ENCODE data around the gene ITGA1.

Gene ITGA1

DNA sequence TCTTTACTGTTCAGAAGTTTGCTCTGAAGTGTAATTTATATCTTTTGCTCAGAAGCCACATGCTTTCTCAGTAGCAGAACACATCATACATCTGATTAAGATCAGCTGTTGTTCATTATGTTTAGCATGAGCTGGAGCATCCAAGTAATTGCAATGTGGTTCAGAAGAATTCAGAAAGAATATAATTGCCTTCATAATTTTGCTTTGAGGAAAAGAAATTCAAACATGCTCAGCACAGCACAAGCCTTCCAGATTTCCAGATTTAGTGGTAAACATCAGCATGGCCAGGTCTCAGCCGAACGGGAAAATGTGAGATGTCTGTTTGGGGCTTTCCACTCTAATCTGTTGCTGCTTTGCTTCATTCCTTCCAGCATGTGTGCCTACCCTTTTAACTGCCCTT is 65.9 kb downstream of the ITGA1 start:
- Histone ChIP-seq H3K27ac (no peak overlapping the region), H3K36me3 (ENCODE audit: control insufficient read depth, insufficient read depth, low read length) (no peaks in the 10 kb centered on the region), H3K4me1 (peaks cover 2% of the 10 kb centered on the region), H2AFZ (no peak overlapping the region), H3K4me3 (ENCODE audit: low read depth, low read length) (no peak overlapping the region), H3K4me2 (ENCODE audit: low read length) (no peak overlapping the region), H3K27me3 (ENCODE audit: control insufficient read depth, insufficient read depth, low read length) (no peaks in the 10 kb centered on the region), H3K79me2 (peaks cover 16% of the 10 kb centered on the region), H3K9ac (no peak overlapping the region), H3K9me3 (ENCODE audit: control insufficient read depth, low read length) (no peaks in the 10 kb centered on the region)
- TF ChIP-seq, protein P1, sequence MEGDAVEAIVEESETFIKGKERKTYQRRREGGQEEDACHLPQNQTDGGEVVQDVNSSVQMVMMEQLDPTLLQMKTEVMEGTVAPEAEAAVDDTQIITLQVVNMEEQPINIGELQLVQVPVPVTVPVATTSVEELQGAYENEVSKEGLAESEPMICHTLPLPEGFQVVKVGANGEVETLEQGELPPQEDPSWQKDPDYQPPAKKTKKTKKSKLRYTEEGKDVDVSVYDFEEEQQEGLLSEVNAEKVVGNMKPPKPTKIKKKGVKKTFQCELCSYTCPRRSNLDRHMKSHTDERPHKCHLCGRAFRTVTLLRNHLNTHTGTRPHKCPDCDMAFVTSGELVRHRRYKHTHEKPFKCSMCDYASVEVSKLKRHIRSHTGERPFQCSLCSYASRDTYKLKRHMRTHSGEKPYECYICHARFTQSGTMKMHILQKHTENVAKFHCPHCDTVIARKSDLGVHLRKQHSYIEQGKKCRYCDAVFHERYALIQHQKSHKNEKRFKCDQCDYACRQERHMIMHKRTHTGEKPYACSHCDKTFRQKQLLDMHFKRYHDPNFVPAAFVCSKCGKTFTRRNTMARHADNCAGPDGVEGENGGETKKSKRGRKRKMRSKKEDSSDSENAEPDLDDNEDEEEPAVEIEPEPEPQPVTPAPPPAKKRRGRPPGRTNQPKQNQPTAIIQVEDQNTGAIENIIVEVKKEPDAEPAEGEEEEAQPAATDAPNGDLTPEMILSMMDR (IDR thresholded peaks at IDR 0.05), result no peak

DNA sequence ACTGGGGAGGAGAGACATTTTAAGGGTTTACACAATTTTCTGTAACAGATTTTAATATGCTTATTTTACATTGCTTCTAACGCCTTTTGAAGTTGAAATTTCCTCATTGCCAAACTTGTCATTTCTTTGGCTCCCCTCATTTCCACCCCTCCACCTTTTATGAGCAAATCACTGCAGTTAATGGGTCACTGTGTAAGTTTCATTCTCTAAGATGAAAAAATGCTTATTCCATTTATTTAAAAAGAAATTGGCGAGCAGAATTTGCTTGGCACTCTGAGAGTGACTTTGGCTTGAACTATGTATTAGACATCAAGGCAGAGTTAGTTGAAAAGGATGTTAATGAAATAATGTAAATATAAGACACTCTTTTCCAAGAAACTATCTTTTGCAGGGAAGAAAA is 66.6 kb downstream of the ITGA1 start:
- TF ChIP-seq, protein P1 (IDR thresholded peaks at IDR 0.05), result no peak
- no peak overlapping the region for H3K4me3 ChIP-seq (ENCODE audit: low read depth, low read length)
- no peaks in the 10 kb centered on the region for H3K36me3 ChIP-seq (ENCODE audit: control insufficient read depth, insufficient read depth, low read length)
- no peak overlapping the region for H3K4me2 ChIP-seq (ENCODE audit: low read length)
- no peaks in the 10 kb centered on the region for H3K27me3 ChIP-seq (ENCODE audit: control insufficient read depth, insufficient read depth, low read length)
- H2AFZ ChIP-seq, result no peak overlapping the region
- peaks cover 12% of the 10 kb centered on the region for H3K79me2 ChIP-seq
- no peaks in the 10 kb centered on the region for H3K9me3 ChIP-seq (ENCODE audit: control insufficient read depth, low read length)
- H3K4me1 ChIP-seq, result peaks cover 2% of the 10 kb centered on the region
- no peak overlapping the region for H3K27ac ChIP-seq
- H3K9ac ChIP-seq, result no peak overlapping the region

DNA sequence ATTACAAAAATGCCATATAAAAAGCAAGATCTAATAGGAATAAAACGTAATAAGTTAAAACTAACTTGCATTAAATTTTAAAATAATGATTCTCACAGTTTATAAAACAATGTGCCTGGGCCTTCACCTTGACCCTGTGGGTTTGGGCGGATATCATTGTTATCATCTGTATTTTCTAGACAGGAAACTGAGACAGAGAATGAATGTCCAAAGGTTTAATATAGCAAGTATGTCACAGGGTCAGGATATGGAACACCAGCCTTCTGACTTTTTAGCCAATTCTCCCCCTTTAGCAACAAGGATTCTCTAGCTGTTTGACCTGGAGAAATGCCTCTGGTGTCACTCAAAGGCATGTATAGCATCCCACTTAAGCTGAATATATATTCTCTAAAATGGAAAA is 67.2 kb downstream of the ITGA1 start:
- H3K27ac ChIP-seq, result no peak overlapping the region
- peaks cover 8% of the 10 kb centered on the region for H3K79me2 ChIP-seq
- TF ChIP-seq, protein P1 (IDR thresholded peaks at IDR 0.05), result no peak

DNA sequence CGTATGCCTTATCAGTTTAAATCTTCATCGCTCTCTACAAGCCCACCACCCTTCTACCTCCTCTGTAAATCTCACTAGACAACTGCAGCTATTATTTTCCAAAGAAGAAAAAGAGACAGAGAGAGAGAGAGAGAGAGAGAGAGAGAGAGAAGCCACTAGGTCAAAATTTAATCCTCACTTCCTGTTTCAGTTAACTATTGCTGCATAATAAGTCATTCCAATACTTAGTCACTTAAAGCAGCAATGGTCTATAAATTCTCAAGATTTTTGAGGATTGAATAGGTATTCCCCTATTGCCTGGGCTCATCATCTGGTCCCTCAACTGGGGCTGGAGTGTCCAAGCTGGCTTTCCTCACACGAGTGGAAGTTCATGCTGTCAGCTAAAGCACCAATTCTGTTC is 68.8 kb downstream of the ITGA1 start:
- H3K27ac ChIP-seq, result no peak overlapping the region
- H3K79me2 ChIP-seq, result peaks cover 8% of the 10 kb centered on the region
- H3K4me3 ChIP-seq (ENCODE audit: low read depth, low read length), result no peak overlapping the region
- H3K9me3 ChIP-seq (ENCODE audit: control insufficient read depth, low read length), result no peaks in the 10 kb centered on the region
- no peak overlapping the region for H3K9ac ChIP-seq
- H2AFZ ChIP-seq, result no peak overlapping the region
- TF ChIP-seq, protein P1 (IDR thresholded peaks at IDR 0.05), result no peak
- H3K4me2 ChIP-seq (ENCODE audit: low read length), result no peak overlapping the region
- peaks cover 2% of the 10 kb centered on the region for H3K4me1 ChIP-seq
- H3K36me3 ChIP-seq (ENCODE audit: control insufficient read depth, insufficient read depth, low read length), result no peaks in the 10 kb centered on the region
- H3K27me3 ChIP-seq (ENCODE audit: control insufficient read depth, insufficient read depth, low read length), result no peaks in the 10 kb centered on the region

More for the DNA sequence above, 67.2 kb downstream of the ITGA1 start:
- Histone ChIP-seq H3K9ac (no peak overlapping the region), H3K36me3 (ENCODE audit: control insufficient read depth, insufficient read depth, low read length) (no peaks in the 10 kb centered on the region), H3K4me2 (ENCODE audit: low read length) (no peak overlapping the region), H3K4me1 (peaks cover 2% of the 10 kb centered on the region), H3K4me3 (ENCODE audit: low read depth, low read length) (no peak overlapping the region), H3K27me3 (ENCODE audit: control insufficient read depth, insufficient read depth, low read length) (no peaks in the 10 kb centered on the region), H2AFZ (no peak overlapping the region), H3K9me3 (ENCODE audit: control insufficient read depth, low read length) (no peaks in the 10 kb centered on the region)

DNA sequence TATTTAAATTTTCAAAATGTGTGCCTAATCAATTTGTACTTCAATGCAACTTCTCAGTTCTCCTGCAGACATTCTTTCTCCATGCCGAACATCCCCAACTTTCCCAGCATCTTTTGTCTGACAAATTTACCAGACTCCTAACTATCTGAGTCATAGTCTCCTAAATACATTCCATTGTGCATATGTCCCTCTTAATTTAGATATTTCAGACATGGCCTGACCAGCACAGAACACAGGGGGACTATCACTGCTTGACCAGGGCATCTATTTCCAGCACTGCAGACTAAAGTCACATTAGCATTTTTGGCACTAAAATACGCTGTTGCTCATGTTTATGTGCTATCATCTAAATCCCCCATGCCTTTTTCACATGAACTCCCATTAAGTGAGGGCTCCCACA is 71.9 kb downstream of the ITGA1 start:
- no peak overlapping the region for H2AFZ ChIP-seq
- no peaks in the 10 kb centered on the region for H3K9me3 ChIP-seq (ENCODE audit: control insufficient read depth, low read length)
- peaks cover 3% of the 10 kb centered on the region for H3K79me2 ChIP-seq
- H3K9ac ChIP-seq, result no peak overlapping the region
- H3K36me3 ChIP-seq (ENCODE audit: control insufficient read depth, insufficient read depth, low read length), result no peaks in the 10 kb centered on the region
- H3K4me1 ChIP-seq, result peaks cover 13% of the 10 kb centered on the region
- H3K4me2 ChIP-seq (ENCODE audit: low read length), result no peak overlapping the region
- no peak overlapping the region for H3K27ac ChIP-seq
- no peak overlapping the region for H3K4me3 ChIP-seq (ENCODE audit: low read depth, low read length)
- TF ChIP-seq, protein P1 (IDR thresholded peaks at IDR 0.05), result no peak
- H3K27me3 ChIP-seq (ENCODE audit: control insufficient read depth, insufficient read depth, low read length), result no peaks in the 10 kb centered on the region
